HG02885 (cell line): ENCODE data around the gene CATSPERB.
"Not testable (repeated sequence)": the region's sequence is repeated elsewhere in the genome, so short reads cannot be mapped to it uniquely, and the experiment has no call there.

Experiments
- ATAC-seq: cut with Tn5 transposase; IDR thresholded peaks from one replicate; pipeline ENCODE4 v1.9.1; 2021; ENCODE audit warnings: mild to moderate bottlenecking; ENCODE audit not compliant: unreplicated experiment, poor library complexity

CATSPERB gene

DNA sequence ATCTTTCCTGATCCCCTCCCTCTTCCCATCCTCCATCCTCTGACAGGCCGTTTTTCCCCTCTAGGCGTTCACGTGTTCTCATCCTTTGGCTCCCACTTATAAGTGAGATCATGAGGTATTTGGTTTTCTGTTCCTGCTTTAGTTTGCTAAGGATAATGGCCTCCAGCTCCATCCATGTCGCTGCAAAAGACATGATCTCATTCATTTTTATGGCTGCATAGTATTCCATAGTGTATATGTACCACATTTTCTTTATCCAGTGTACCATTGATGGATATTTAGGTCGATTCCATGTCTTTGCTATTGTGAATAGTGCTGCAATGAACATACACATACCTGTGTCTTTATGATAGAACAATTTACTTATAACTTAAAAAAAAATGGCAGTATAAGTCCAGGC lies 197.8 kb downstream of the CATSPERB start:
- not testable (repeated sequence) for ATAC-seq

GRCh38 chr14:91533623-91534022 lies 198.3 kb downstream of the CATSPERB start:
- no peak for ATAC-seq
